ENCODE measurements around the gene EIF2A.

GRCh38 chr3:150544726-150545125 is 1.9 kb upstream of the EIF2A start:
- TF ChIP-seq CTCF (IDR thresholded peaks at IDR 0.05): no peak
- no peak for TF ChIP-seq POLR2A (IDR thresholded peaks at IDR 0.05)
